A204.1 (cell line): ENCODE measurements around the gene AUNIP.

Experiments used
- FAIRE-seq: peaks from 2 replicates; lab custom pipeline; 2012; peaks lifted over from hg19 to GRCh38; lab: Jason Lieb, UNC

The AUNIP gene

GRCh38 chr1:25888426-25888987 lies 29.2 kb upstream of the AUNIP start:
- FAIRE-seq = no peak

DNA sequence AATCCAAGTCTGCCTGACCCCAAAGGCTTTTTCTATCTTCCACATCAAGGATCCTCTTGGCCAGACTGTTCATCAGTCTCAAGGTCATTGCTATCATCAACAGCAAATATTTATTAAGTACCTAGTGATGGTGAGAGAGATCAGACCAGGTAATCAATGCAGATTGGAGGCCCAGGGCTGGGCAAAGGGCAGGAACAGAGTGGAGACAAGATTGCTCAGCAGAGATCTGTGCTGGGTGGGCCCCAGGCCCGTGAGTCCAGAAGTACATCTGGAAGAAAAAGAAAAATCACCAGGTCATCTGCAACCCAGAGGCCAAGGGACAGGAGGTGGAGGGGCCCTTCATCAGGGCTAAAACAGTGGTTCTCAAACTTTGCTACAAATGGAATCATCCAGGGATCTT lies 26.3 kb upstream of the AUNIP start:
- no peak for FAIRE-seq

GRCh38 chr1:25881266-25881665 lies 22.0 kb upstream of the AUNIP start:
- FAIRE-seq = no peak

- FAIRE-seq = no peak
Observed at GRCh38 chr1:25880518-25880917, 21.3 kb upstream of the AUNIP start.

DNA sequence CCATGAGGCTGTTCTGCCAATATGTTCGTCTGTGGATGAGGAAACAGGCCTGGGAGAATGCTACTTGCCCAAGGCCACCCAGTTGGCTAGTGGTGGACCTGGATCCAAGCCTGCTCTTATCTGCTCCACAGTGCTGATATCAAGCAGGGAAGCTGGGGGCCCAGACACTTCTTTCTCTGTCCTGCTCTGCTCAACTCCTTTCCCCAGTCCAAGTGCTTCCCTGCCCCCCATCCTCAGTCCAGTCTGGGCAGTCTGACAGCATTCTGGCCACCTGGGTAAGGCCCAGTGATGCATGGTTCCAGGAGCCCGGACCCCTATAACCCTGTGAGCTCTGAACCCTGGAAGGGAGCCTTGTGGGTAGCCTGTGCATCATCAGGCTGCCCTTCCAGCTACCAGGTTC lies 20.4 kb upstream of the AUNIP start:
- FAIRE-seq = no peak

DNA sequence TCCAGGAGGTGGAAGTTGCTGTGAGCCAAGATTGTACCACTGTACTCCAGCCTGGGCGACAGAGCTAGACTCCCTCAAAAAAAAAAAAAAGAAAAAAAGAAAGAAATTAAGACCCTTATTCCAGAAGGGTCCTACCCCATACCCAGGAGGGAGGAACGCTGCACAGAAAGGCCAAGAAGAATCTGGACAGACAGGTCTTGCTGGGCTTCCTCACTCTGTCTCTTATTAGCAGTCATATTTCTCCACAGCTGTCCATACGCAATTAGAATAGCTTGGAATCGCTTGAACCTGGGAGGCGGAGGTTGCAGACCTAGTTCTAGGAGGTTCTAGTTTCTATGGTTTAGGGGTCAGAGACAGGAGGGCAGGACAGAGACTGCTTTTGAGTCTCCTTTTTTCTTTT lies 19.4 kb upstream of the AUNIP start:
- no peak for FAIRE-seq

DNA sequence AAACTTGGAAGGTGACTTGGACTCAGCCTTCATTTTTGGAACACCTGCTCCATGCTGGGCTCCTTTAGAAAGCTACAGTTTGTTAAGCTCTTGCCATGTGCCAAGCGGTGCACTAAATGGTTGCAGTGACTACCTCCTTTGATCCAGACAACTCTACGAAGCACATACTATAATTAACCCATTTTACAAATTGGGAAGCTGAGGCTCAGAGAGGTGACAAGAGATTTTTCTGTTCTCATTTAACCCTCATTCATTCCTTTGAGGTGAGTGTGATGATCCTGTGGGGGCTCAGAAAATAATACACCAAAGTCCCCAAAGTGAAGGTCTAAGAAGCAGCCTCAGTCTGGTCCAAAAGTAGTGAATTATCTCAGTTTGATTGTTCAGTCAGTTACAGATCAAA lies 17.9 kb upstream of the AUNIP start:
- no peak for FAIRE-seq

GRCh38 chr1:25876693-25877077 lies 17.4 kb upstream of the AUNIP start:
- no peak for FAIRE-seq

- FAIRE-seq = no peak
Observed at GRCh38 chr1:25875856-25876692, 16.8 kb upstream of the AUNIP start.

- no peak for FAIRE-seq
Observed at GRCh38 chr1:25875154-25875855, 16.0 kb upstream of the AUNIP start, which contains the start of gene PAQR7. Gene PAQR7, minus strand, starts transcription at chr1:25875708. Its CDS starts 11,869 bp downstream, at chr1:25863839.

DNA sequence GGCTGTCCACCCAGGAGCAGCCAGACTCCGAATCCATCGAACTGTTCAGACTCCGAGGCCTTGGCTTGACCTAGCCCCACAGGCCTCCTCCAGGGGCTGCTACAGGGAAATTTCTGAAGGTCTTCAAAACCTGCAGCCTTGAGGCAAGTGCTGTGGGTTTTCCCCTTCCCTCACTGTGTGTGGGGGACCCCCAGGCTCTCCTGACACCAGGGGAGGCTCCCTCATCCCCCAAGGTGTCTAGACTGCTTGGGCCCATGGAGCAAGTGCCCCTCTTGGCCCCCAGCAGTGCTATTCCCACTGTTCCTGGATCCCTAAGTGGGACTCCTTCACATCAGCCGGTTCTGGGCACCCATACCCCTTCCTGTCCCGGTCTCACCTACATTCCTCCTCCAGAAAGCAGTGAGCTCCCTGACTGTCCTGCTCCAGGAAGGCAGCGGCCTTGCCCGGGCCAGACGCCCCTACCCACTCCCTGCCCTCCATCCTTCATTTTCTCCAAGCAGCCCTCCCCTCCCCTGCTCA lies 15.4 kb upstream of the AUNIP start:
- no peak for FAIRE-seq

- FAIRE-seq = no peak
Observed at GRCh38 chr1:25874209-25874608, 15.0 kb upstream of the AUNIP start.

DNA sequence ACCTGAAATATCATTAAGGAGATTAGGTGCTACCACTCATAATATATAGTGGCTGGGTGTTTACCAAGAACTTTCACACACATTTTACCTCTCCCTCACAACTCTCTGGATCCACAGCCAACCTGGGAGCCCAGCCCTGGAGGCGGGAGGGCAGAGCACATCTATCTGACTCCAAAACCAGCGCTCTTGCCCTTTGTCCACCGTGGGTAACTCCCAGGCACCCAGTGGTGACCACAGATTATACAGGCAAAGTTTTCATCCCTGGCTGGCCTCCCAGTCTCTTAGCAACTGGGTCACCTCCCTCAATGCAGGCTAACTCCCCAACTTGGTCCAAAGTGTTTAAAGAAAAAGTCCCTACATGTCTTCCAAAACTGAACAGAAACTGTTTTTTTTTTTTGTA lies 13.9 kb upstream of the AUNIP start:
- FAIRE-seq = no peak

- FAIRE-seq = no peak
Observed at GRCh38 chr1:25872713-25873112, 13.5 kb upstream of the AUNIP start.

- no peak for FAIRE-seq
Observed at GRCh38 chr1:25871704-25872494, 12.6 kb upstream of the AUNIP start.

DNA sequence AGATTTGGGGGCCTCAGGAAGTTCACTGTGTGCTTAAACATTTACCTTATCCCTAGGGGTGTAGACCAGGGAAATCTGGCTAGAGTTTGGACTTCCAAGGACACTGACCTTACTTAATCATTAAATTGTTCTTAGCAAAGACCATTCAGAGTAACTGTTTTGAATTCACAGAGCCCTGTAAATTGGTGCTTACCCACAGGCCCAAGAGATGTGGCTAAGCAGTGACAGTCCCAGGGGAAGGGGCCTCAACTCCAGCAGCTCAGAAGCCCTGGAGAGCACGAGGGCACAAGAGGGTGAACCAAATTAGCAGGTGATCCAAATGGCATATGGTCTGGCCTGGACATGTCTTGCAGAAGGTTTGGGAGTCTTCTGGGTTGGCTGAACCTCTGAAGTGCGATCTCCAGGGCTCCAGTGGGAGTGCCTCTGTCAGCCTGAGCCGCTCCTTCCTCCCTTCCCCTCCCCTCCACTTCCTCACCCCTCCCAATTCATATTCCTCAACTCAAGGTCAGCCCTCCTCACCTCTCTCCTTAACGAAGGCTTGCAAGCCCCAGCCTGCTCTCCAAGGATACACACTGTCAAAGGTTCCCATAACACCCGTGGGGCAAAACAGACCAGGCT lies 11.9 kb upstream of the AUNIP start:
- FAIRE-seq = no peak

DNA sequence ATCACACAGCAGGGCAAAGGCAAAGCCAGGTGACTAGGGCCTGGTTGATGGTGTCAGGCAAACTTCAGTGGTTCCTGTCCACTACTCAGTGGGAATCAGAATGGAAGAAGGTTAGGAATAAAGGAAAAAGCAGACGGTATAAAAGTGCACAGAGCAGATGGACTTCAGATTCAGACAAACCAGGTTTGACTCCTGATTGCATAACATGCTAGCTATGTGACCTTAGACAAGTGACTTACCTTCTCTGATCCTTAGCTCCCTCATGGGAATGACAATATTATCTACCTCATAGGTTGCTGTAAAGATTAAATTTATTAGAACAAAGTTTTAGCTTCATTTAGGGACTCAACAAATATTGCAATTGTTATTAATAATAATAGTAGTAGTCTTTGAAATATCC lies 11.4 kb upstream of the AUNIP start:
- FAIRE-seq = no peak

DNA sequence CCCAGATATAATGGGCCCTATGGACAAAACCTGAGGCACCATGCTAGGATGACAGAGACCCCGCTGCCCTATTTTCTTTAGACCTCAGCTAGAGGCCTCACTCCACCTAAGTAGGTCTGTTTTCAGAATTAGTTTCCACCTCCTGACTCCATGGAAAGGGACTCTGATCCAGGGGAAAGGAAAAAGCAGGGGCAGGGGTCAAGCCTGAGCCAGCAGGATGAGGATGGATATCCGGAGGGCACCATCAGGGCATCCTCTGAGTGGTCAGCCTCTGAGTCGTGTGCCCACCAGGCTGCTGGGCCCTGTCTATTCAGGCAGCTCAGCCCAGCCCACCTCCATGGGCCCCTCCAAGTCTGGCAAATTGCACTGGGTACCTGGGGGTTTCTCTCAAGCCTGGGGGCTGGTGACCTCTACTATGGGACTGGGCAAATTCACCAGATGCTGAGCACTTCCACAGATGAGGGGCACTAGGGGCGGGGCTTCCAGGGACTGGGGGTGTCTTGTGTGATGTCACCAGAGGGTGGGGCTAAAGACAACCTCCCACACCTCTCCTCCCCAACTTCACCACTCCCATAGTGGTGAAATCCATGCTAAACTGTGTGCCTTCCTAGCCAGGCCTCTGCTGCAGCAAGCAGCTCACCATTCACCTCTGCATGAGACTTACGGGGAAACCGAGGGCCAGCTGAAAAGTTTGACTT lies 10.8 kb upstream of the AUNIP start:
- no peak for FAIRE-seq

DNA sequence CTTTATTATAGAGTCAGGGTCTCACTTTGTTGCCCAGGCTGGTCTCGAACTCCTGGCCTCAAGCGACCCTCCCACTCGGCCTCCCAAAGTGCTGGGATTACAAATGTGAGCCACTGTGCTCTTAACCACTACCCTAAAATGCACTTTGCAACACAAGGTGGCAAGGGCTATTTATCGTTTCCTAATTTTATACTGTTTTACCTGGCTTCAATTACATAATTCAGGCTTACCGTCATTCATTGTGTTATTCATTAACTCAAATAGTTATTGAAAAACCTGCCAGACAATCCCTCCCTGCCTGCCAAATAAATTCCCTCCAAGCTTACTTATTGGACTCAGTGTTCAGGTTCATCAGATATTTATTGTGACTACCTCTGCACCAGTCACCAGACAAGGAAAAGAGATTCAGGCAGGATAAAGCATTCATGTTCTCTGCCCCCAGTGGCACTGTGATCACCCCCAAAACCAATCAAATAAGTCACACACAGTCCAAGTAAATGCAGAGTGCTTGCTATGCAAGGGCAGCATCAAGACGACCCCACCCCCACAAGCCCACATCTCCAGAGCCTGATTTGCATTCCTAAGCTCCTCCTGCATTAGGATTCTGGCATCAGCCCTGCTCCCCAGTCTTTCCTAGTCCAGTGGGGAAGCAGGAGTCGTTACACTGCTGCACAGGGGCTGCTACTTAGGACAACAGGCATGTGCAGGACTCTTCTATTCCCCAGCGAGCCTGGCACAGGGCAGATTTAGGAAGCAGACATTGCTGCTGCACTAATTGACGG lies 8.1 kb upstream of the AUNIP start:
- no peak for FAIRE-seq

DNA sequence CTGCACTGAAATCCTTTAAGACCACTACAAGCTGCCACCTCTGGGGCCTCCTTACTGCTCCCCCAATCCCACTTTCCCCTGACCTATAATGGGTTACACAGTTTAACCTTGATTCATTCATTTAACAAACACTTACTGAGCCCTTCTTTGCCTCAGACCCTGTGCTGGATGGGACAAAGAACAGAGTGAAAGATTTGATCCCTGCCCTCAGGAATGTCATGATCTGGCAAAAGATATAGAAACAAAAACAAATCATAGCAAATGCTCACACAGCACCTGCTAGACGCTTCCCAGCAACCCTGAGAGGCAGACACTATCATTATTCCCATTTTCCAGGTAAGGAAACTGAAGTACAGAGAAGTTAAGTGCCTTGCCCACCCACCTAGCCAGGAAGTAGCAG lies 7.0 kb upstream of the AUNIP start:
- FAIRE-seq = no peak

- no peak for FAIRE-seq
Observed at GRCh38 chr1:25864434-25864833, 5.2 kb upstream of the AUNIP start.
